A673 (cell line): ENCODE measurements around the gene BMAL2. TPM values are rescaled to one million over a fixed set of nuclear protein-coding genes. Genes with fewer than 3 reads are reported as not detected.

ENCODE experiments used
- BruUV-seq: library from RNA; stranded (reverse); fragments of 400-500 nt; replicated peaks from 2 replicates; lab custom pipeline; 2021; lab: Mats Ljungman, UMichigan
- CTCF ChIA-PET: fragments of 300-600 bp; sonication (Branson Sonifier 250); formaldehyde crosslinking; loops from one replicate; lab custom pipeline; 2022; ENCODE audit warnings: antibody characterized with exemption; lab: Charles Lee
- POLR2A ChIA-PET: fragments of 300-600 bp; sonication (Branson Sonifier 250); formaldehyde crosslinking; loops from one replicate; lab custom pipeline; 2022; ENCODE audit warnings: antibody characterized with exemption; ENCODE audit not compliant: low non-redundant PET; lab: Charles Lee
- DNase-seq: peaks from one replicate; pipeline ENCODE4 v3.0.0-alpha.2; 2015; ENCODE audit warnings: low spot score
- H3K27ac ChIP-seq: fragments of 200-600 bp; sonication (generic); 2 replicates; pipeline ENCODE4 v1.5.1; 2016; ENCODE audit warnings: mixed run types, low read depth, mild to moderate bottlenecking, mixed read lengths, antibody characterized with exemption, low read length; ENCODE audit not compliant: poor library complexity, severe bottlenecking
- H3K27me3 ChIP-seq: fragments of 200-600 bp; sonication (generic); replicated peaks from 2 replicates; pipeline ENCODE4 v1.6.1; 2017; ENCODE audit warnings: mixed run types, low read depth, mild to moderate bottlenecking, mixed read lengths, antibody characterized with exemption, low read length; ENCODE audit not compliant: insufficient read depth, poor library complexity
- H3K36me3 ChIP-seq: fragments of 200-600 bp; sonication (generic); 2 replicates; pipeline ENCODE4 v1.6.1; 2016; ENCODE audit warnings: mixed run types, mild to moderate bottlenecking, mixed read lengths, antibody characterized with exemption, low read length; ENCODE audit not compliant: insufficient read depth, poor library complexity, severe bottlenecking
- H3K4me1 ChIP-seq: fragments of 200-600 bp; sonication (generic); 2 replicates; pipeline ENCODE4 v1.6.1; 2017; ENCODE audit warnings: mixed run types, mild to moderate bottlenecking, mixed read lengths, antibody characterized with exemption, low read length; ENCODE audit not compliant: insufficient read depth, poor library complexity, severe bottlenecking
- H3K4me3 ChIP-seq: fragments of 200-600 bp; sonication (generic); 2 replicates; pipeline ENCODE4 v1.5.1; 2016; ENCODE audit warnings: low read depth, mixed run types, mild to moderate bottlenecking, mixed read lengths, low read length; ENCODE audit not compliant: poor library complexity, severe bottlenecking
- H3K9me3 ChIP-seq: fragments of 200-600 bp; sonication (generic); 2 replicates; pipeline ENCODE4 v1.6.1; 2016; ENCODE audit warnings: mixed run types, low read depth, mild to moderate bottlenecking, mixed read lengths, antibody characterized with exemption, low read length; ENCODE audit not compliant: poor library complexity, severe bottlenecking
- EZH2 ChIP-seq: fragments of 200-600 bp; sonication (generic); IDR thresholded peaks from 2 replicates; pipeline ENCODE4 v1.6.1; 2017; ENCODE audit warnings: borderline replicate concordance, low read depth, mild to moderate bottlenecking, mixed read lengths, antibody characterized with exemption, low read length; ENCODE audit not compliant: poor library complexity, severe bottlenecking
- intact Hi-C: fragments of 100-400 bp; cut with micrococcal nuclease; formaldehyde crosslinking; loops from one replicate; pipeline ENCODE4 v1.10.0; 2022; ENCODE audit not compliant: unreplicated experiment
- total RNA-seq: library from RNA; stranded (reverse); gene quantifications from 2 replicates; pipeline ENCODE4 v1.2.3, GENCODE V29; 2021
- TF ChIP-seq, protein P1 (sequence below): fragments of 300-800, 200-600 bp; sonication (generic); conservative IDR thresholded peaks from 2 replicates; pipeline ENCODE4 v1.5.1; 2017; ENCODE audit warnings: low read depth, mild to moderate bottlenecking, antibody characterized with exemption, low read length, moderate library complexity, mixed read lengths

BMAL2 gene
- total RNA-seq, 1 experiment from 2014 or later: 10.3 TPM

DNA sequence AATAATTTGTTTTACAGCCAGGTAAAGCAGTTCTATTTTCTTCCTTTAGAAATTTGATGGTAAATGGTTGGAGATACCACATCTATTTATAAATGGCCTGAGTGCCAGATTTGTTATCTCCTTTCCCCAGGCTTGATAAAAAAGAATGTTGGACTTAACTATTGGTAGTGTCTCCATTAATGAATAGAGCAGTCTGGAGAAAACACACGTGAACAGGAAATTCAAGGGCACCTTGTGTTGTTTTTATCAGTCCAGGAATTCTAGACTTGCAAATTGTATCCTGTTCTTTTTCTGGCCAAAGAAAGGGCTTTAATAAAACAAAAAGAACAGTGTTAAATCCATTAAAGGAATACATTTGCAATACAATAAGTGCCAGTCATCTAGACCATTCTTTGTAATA, 40.8 kb upstream of the BMAL2 start:
- Histone ChIP-seq H3K27me3 (no peaks in the 10 kb centered on the region), H3K27ac (no peak overlapping the region), H3K4me3 (no peak overlapping the region), H3K9me3 (no peaks in the 10 kb centered on the region), H3K36me3 (no peaks in the 10 kb centered on the region), H3K4me1 (no peaks in the 10 kb centered on the region)
- ChIA-PET POLR2A (no interaction called here), CTCF (no interaction called here)
- TF ChIP-seq, protein P1, sequence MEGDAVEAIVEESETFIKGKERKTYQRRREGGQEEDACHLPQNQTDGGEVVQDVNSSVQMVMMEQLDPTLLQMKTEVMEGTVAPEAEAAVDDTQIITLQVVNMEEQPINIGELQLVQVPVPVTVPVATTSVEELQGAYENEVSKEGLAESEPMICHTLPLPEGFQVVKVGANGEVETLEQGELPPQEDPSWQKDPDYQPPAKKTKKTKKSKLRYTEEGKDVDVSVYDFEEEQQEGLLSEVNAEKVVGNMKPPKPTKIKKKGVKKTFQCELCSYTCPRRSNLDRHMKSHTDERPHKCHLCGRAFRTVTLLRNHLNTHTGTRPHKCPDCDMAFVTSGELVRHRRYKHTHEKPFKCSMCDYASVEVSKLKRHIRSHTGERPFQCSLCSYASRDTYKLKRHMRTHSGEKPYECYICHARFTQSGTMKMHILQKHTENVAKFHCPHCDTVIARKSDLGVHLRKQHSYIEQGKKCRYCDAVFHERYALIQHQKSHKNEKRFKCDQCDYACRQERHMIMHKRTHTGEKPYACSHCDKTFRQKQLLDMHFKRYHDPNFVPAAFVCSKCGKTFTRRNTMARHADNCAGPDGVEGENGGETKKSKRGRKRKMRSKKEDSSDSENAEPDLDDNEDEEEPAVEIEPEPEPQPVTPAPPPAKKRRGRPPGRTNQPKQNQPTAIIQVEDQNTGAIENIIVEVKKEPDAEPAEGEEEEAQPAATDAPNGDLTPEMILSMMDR: no peak
- intact Hi-C loops: no loop called here
- no peak for DNase-seq
- BruUV-seq: no TSS peak

DNA sequence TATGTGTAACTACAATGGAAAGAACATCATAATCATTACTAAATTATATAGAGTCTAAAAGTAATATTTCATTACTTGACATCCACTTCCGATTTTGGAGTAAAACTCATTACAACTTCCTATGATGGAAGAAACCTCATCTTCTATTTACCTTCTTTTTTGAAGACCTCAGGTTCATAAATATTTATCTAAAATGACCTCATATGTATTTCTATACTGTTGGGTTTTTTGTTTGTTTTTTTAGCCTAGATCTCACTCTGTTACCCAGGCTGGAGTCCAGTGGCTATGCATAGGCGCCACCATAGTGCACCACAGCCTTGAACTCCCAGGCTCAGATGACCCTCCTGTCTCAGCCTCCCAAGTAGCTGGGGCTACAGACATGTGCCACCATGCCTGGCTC, 39.9 kb upstream of the BMAL2 start:
- no peaks in the 10 kb centered on the region for H3K36me3 ChIP-seq
- no peak overlapping the region for H3K27ac ChIP-seq
- POLR2A ChIA-PET: no interaction called here
- no peaks in the 10 kb centered on the region for H3K9me3 ChIP-seq
- intact Hi-C loops: no loop called here
- TF ChIP-seq, protein P1: no peak
- no peak for TF ChIP-seq EZH2
- H3K27me3 ChIP-seq: no peaks in the 10 kb centered on the region
- BruUV-seq: no TSS peak
- CTCF ChIA-PET: no interaction called here
- no peak overlapping the region for H3K4me3 ChIP-seq
- H3K4me1 ChIP-seq: no peaks in the 10 kb centered on the region
- DNase-seq: no peak

DNA sequence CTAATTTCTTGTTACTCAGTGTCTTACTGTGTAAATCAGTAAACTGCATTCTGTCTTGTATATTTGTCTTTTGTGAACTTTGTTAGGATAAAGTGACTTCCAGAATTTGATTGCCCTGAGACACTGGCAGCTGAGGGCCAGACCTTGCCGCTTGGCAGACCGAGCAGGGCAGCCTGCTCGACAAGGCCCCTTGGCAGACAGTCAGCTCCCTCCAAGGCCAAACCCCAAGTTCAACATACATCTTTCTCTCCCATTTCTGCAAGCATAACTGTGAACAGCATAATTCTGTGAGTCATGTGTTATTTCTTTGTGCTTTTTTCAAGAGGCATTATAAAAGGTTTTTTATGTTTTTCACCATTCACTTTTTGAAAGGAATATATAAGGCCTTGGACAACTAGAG, 39.2 kb upstream of the BMAL2 start:
- H3K4me3 ChIP-seq: no peak overlapping the region
- H3K27me3 ChIP-seq: no peaks in the 10 kb centered on the region
- CTCF ChIA-PET: no interaction called here
- TF ChIP-seq, protein P1: no peak
- TF ChIP-seq EZH2: no peak
- POLR2A ChIA-PET: no interaction called here
- no peak overlapping the region for H3K27ac ChIP-seq
- no peak for DNase-seq
- H3K9me3 ChIP-seq: no peaks in the 10 kb centered on the region
- no peaks in the 10 kb centered on the region for H3K4me1 ChIP-seq
- intact Hi-C loops: no loop called here
- BruUV-seq: no TSS peak
- H3K36me3 ChIP-seq: no peaks in the 10 kb centered on the region
